Skin of body (tissue), 2 donors: Measurements from ENCODE around the gene GDI1. TPM values are rescaled to one million over a fixed set of nuclear protein-coding genes. Genes with fewer than 3 reads are reported as not detected.
"Not testable (repeated sequence)": the region's sequence is repeated elsewhere in the genome, so short reads cannot be mapped to it uniquely, and the experiment has no call there.

Source experiments
- DNase-seq: peaks from one replicate; lab custom pipeline; 2025; lab: John Stamatoyannopoulos, UW
- total RNA-seq: library from RNA; depleted of rRNA; stranded (reverse); fragments of >200 nt; gene quantifications from one replicate; pipeline ENCODE4 v1.2.3, GENCODE V29; 2014

The GDI1 gene
- total RNA-seq, result 58.2 TPM

GRCh38 chrX:154436983-154437752, at the start of gene GDI1:
TSS of gene GDI1 (plus strand) at chrX:154437154. CDS start at chrX:154437255, 101 bp downstream.
- no peak for DNase-seq

GRCh38 chrX:154388094-154388493, 48.9 kb upstream of the GDI1 start:
- DNase-seq, result not testable (repeated sequence)

- DNase-seq, result not testable (repeated sequence)
Observed at GRCh38 chrX:154388649-154389048, 48.3 kb upstream of the GDI1 start.

- not testable (repeated sequence) for DNase-seq
Observed at GRCh38 chrX:154389812-154390747, 46.9 kb upstream of the GDI1 start.

- DNase-seq, result not testable (repeated sequence)
Observed at GRCh38 chrX:154396363-154396762, 40.6 kb upstream of the GDI1 start.

GRCh38 chrX:154396973-154397887, 39.7 kb upstream of the GDI1 start:
- DNase-seq, result peak; percentile 3

- peak; percentile 95 for DNase-seq
Observed at GRCh38 chrX:154397888-154398667, 38.9 kb upstream of the GDI1 start, which contains the start of gene RPL10. TSS of gene RPL10 (plus strand) at chrX:154398377. CDS start at chrX:154398520, 143 bp downstream.

- peak; percentile 68 for DNase-seq
Observed at GRCh38 chrX:154398668-154399526, 38.1 kb upstream of the GDI1 start.

GRCh38 chrX:154399527-154400368, 37.2 kb upstream of the GDI1 start:
- no peak for DNase-seq

- DNase-seq, result not testable (repeated sequence)
Observed at GRCh38 chrX:154400369-154400817, 36.6 kb upstream of the GDI1 start.

GRCh38 chrX:154401045-154401799, 35.7 kb upstream of the GDI1 start:
- no peak for DNase-seq

- no peak for DNase-seq
Observed at GRCh38 chrX:154401918-154402621, 34.9 kb upstream of the GDI1 start.

- DNase-seq, result no peak
Observed at GRCh38 chrX:154402622-154403127, 34.3 kb upstream of the GDI1 start.

GRCh38 chrX:154403192-154403591, 33.8 kb upstream of the GDI1 start:
- no peak for DNase-seq

- no peak for DNase-seq
Observed at GRCh38 chrX:154403858-154404257, 33.1 kb upstream of the GDI1 start.

- no peak for DNase-seq
Observed at GRCh38 chrX:154404625-154405192, 32.2 kb upstream of the GDI1 start.
